Raji (cell line): ENCODE measurements around the gene ATP6V0A1.

Experiments used
- POLR2A ChIP-seq: IDR thresholded peaks from 2 replicates; pipeline ENCODE4 v1.6.1; 2011; ENCODE audit warnings: low read depth, low read length, control low read depth; ENCODE audit not compliant: insufficient read depth

The ATP6V0A1 gene

DNA sequence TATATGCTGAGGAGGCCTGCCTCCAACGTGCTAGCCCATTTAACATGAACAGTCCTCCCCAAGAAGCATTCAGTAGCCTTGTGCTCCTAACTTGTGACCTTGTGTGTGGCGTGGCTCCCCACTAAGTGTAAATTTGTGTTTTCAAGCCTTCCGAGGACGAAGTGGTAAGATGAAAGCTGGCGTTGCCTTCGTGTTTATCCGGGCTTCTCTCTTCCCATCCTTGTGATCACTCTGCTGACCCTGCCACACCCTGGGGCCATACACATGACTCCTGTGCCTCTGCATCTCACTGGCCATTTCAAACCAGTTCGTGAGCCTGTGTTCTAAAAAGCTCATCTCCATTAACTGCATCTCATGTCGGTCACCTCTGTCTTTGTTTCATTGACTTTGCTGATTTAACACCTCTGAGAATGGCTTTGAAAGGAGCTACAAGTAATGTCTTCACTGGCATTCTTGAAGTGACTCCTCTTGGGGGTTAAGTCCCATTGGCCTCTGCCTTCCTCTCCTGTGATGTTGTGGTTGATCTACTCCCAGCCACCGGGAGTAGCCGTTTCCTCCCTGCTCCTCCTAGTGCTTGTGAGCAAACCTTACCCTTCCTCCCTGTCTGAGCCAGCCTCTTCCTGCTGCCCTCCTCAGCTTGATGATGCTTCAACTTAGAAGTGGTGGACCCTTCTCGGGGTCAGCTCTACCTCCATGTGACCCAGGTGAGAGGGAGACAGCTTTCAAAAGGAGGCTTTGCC lies 49.9 kb downstream of the ATP6V0A1 start:
- no peak for TF ChIP-seq POLR2A

DNA sequence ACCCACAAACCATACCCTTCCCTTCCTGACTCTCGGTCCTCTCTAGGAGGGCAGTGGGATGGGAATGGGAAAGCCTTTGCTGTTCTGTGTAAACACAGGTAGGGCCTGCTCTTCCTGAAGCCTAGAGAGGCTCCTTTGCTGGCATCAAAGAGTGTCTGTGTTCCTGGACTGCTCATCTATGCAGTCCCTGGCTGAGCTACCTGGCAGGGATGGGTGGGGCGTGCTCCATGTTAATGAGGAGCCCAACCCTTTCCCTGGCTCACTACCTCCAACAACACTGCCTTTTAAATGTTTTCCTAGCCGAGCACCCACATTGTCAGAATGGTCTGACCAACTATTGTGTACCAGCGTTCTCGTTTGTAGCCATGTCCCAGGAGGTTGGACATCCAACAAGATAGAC lies 50.7 kb downstream of the ATP6V0A1 start:
- no peak for TF ChIP-seq POLR2A

DNA sequence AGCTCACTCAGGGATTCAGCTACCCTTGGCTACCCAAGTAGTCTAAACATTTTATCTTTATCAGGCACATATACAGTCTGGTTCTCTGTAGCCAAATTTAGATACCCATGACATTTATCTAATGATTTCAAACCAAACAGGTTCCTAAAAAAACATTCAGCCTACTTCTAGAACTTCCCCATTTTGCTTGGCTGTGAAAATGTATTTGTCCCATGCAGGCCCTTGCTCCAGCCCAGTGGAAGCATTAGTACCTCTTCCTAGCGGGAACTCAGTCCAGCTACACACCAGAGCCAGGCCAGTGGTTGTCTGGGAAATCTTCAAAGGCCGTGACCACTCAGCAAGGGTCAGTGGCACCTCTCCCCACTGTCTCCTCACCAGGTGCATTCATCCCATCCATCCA lies 51.2 kb downstream of the ATP6V0A1 start:
- TF ChIP-seq POLR2A, result no peak

DNA sequence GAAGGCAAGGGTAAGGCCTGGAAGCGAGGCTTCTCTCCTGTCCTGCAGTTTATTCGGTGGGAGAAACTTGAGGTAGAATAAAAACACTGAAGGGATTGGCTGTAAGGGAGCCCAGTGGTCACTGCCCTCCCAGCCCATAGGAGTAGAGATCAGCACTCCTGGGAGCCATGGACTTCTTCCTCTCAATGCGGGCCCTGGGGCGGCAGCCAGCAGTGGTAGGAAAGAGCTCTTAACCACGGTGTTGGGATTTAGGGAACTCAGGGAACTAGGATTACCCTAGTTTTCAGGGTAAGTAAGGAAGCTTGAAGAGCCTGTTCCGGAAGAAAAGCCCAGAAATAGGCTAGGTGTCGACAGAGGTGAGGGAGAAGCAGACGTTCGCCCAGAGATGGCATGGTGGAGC lies 53.6 kb downstream of the ATP6V0A1 start:
- no peak for TF ChIP-seq POLR2A

DNA sequence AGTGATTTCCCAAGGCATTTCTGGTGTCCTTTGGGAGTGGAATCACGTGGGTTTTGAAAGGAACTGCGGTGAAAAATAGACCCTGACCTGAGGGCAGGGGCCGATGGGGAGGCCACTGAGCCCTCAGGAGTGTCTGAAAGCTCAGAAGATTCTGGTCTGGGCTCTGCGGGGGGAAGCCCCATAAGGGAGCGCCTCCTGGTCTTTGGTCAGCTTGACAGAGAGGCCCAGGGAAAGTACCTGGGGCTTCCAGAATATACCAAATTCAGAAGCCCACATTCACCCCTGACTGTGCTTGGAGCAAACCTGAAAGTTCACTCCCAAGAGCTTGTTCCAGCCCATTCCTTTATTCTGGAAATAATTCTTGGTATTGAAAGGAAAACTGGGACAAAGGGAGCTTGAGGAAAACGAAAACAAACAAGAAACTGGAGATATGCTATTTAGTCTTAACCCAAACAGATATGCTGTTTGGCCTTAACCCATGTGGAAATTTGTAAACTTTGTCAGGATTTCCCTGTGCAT lies 54.1 kb downstream of the ATP6V0A1 start:
- TF ChIP-seq POLR2A, result no peak

DNA sequence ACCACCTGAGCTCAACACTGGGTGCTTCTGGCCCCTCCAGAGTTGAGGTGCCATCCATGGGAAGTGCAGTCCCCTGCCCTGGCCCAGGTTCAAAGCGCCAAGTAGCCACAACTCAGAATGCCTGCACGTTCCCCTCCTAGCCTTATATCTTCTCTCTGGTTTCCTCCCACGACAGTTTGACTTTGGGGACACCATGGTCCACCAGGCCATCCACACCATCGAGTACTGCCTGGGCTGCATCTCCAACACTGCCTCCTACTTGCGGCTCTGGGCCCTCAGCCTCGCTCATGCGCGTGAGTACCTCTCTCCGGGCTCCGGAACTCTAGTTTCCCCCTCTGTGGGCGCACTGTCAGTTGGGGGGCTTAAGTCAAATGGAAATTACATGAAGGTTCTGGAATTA lies 55.0 kb downstream of the ATP6V0A1 start:
- no peak for TF ChIP-seq POLR2A

DNA sequence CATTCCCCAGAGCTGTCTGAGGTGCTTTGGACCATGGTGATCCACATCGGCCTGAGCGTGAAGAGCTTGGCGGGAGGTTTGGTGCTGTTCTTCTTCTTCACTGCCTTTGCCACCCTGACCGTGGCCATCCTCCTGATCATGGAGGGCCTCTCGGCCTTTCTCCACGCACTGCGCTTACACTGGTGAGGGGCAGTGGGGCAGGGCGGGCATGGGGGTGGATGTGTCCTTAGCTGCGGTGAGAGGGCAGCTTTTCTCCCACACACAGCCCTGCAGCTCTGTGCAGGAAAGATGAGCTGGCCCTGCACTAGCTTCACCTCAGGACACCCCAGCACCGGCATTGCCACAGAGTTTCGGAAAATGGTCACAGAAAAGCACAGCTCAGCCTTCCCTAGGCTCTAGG lies 55.6 kb downstream of the ATP6V0A1 start:
- no peak for TF ChIP-seq POLR2A

DNA sequence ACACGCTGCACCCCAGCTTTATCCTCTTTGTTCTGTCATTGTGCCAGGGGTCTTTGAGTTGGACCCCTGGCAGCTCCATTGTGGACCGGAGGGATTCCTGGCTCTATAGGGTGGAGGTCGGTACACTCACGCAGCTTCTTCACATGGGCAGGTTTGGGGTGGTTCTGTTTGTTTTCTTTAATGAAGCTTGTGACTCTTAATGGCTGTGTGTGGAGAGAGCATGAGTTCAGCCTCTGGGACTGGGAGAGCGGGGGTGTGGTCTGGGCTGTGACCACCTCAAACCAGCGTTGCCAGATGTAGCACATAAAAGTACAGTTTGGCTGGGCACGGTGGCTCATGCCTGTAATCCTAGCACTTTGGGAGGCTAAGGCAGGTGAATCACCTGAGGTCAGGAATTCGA lies 56.2 kb downstream of the ATP6V0A1 start:
- no peak for TF ChIP-seq POLR2A

DNA sequence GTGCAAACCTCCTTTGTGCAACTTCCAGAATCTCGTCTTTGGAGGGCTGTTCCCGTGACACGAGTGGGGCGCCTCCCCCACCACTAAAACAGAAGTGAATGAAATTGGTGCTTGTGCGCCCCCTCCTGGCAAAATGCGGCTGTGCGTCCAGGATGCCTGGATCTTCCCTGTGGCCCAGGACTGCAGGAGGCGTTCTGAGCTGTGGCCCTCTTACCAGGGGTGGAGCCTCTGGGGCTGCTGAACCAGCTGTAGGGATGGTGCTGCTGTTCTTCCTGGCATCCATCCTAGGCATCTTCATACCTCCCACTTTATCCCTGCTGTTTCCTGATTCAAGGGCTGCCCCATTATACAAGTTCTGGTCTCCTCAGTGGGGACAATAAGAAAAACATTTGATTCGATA lies 58.8 kb downstream of the ATP6V0A1 start:
- no peak for TF ChIP-seq POLR2A

DNA sequence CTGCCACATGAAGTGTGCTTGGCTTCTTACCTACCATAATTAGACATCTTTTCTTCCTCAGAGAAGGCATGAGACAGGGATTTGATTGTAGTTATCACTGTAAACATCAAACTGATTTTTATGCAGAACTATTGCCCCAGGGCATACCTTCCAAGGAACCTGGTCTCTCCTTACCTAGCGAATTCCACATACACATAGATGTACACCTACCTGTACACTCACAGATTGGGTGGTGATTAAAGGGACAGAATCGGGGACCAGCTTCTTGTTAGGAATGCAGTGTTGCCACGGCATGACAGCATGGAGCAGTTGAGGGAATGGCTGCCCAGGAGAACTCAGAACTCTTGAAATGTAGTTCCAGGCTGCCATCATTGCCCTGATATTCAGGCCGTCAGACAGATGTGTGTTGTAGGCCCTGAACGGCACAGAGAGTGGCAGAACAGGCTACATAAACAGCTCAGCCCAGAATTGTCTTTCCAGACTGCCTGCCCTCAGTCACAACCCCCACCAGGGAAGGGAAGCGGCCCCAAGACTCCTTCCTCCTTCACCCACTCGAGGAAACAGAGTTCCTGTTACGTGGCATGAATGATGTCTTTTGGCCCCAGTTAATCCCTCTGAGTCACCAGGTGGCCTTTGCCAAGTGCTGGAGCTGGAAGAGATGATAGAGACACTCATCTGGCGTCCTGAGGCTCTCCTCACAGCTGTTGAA lies 59.5 kb downstream of the ATP6V0A1 start:
- no peak for TF ChIP-seq POLR2A

DNA sequence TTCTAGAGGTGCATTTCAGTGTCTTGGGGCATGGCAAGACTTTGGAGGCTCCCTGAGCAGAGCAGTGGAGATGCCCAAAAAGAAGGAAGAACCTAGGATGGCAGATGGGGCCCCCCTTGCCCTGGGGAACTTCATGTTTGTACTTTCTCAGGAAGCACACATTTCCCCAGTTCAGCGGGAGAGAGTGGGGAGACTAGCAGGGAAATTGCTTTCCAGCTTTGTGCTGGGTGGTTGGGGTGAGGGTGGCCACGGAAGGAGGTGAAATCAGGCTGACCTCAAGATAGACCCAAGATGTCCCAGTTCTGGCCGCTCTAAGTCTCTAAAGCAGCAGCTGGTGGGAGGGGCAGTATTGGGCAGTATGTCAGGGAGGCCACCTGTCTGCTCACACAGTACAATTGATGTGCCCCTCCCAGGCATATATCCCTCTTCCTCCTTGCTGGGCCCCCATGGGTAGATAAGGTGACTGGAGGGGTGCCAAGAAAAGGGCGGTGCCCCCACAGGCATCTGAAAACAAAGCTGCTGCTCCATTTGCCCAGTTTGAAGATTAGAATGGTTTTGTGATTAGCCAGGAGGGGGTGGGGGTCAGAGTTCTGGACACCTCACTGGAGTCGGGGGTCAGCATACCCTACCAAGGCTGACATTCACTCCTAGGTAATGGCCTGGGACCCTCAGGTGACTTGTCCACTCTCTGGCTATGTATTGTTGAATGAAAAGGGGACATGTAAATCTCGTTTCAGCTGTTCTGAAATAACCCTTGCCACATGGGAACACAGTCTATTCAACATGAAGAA lies 60.3 kb downstream of the ATP6V0A1 start:
- no peak for TF ChIP-seq POLR2A

DNA sequence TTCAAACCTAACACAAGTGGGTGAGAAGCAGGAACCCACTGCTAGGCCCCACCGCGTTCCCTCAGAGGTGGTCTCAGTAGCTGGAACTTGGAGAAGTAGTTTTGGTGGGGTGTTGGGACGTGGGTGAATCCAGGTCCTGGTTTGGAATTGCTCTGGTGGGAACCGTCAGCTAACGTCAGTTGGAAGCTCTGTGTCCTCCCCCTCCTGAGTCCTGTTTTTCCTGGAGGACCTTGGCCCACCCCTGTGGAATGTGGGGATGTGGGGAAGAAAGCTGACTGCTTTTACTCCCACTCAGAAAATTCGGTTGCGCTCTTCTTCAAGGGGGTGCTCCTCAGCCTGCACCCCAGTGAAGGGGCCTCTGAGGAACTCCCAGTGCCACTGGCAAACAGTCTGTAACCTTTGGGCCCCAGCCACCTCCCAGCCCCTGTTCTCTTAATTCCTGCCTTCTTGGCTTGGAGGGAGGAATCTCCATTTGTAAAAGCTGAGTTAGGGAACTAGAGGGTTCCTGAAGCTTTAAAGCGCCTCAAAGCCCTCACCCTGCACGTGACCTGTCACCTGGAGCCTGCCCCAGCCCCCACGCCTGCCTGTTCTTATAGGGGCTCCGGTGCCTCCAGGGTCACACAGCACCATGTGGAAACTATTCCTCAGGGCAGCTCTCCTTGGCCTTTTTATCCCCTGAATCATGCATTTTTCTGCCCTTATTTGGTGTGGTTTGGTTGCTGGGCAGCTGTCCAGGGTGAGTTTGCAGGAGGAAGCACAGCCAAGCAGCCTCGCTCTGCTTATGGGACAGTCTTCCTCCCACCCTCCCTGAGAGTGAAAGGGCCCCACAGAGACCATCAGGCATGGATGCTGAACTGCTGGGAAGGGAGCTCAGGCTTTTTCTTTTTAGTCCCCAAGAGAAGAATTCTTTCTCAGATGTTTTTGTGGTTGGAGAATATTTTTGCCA lies 61.1 kb downstream of the ATP6V0A1 start:
- TF ChIP-seq POLR2A, result no peak

DNA sequence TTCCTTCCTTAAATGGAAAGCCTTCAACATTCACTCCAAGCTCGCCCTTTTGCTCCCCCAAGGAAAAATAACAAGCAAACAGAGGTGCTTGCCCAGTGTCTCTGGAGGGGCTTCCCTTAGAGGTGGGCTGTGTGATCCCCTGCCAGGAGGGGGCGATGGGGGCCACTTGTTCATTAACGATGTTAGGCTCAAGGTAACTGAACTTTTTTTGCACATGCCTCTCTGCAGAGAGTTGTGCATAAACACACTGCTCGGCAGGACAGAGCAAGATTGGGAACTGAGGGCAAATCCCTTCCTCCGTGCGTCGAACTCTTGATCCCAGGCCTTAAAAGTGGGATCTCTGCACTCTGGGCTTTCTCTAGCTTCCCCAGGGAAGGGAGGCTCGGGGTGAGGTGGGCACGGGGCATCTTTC lies 61.9 kb downstream of the ATP6V0A1 start:
- no peak for TF ChIP-seq POLR2A

DNA sequence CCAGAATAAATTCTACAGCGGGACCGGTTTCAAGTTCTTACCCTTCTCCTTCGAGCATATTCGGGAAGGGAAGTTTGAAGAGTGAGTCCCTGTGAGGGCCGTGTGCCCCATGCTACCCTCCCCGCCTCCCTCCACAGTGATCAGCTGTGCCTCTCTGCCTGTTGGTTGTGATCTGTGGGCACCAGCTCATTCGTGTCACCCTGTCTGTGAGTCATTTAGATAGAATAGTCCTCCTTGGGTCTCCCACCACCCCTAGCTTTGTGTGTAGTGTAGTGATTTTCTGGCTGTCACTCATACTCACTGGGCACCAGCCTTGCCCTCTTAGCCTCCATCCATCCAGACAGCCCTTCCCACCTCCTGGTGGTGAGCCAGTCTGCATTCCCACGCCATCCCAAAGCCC lies 62.4 kb downstream of the ATP6V0A1 start:
- TF ChIP-seq POLR2A, result no peak
